AG09309 (cell line): Measurements from ENCODE around the gene RPL15.
A peak's percentile ranks its signal among the peaks of the same experiment; 100 is the strongest.

ENCODE experiments used
- DNase-seq: peaks from one replicate; pipeline ENCODE4 v3.0.0-alpha.2; 2010; ENCODE audit warnings: low read depth
- H3K4me3 ChIP-seq: 2 replicates; pipeline ENCODE4 v1.5.1; 2011; ENCODE audit warnings: mild to moderate bottlenecking, low read depth, low read length, moderate library complexity; ENCODE audit not compliant: control insufficient read depth
- TF ChIP-seq, protein P1 (sequence below): IDR thresholded peaks from 2 replicates; pipeline ENCODE4 v1.5.1; 2011; ENCODE audit warnings: mild to moderate bottlenecking, low read depth, low read length, inconsistent platforms; ENCODE audit not compliant: insufficient read depth, control insufficient read depth; ENCODE audit errors: missing control alignments

The RPL15 gene

DNA sequence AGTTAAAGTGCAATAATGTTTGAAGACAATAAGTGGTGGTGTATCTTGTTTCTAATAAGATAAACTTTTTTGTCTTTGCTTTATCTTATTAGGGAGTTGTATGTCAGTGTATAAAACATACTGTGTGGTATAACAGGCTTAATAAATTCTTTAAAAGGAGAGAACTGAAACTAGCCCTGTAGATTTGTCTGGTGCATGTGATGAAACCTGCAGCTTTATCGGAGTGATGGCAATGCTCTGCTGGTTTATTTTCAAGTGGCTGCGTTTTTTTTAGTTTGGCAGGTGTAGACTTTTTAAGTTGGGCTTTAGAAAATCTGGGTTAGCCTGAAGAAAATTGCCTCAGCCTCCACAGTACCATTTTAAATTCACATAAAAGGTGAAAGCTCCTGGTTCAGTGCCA is 2.7 kb downstream of the RPL15 start:
- TF ChIP-seq, protein P1, sequence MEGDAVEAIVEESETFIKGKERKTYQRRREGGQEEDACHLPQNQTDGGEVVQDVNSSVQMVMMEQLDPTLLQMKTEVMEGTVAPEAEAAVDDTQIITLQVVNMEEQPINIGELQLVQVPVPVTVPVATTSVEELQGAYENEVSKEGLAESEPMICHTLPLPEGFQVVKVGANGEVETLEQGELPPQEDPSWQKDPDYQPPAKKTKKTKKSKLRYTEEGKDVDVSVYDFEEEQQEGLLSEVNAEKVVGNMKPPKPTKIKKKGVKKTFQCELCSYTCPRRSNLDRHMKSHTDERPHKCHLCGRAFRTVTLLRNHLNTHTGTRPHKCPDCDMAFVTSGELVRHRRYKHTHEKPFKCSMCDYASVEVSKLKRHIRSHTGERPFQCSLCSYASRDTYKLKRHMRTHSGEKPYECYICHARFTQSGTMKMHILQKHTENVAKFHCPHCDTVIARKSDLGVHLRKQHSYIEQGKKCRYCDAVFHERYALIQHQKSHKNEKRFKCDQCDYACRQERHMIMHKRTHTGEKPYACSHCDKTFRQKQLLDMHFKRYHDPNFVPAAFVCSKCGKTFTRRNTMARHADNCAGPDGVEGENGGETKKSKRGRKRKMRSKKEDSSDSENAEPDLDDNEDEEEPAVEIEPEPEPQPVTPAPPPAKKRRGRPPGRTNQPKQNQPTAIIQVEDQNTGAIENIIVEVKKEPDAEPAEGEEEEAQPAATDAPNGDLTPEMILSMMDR = no peak
- H3K4me3 ChIP-seq = no peak overlapping the region
- DNase-seq = no peak

DNA sequence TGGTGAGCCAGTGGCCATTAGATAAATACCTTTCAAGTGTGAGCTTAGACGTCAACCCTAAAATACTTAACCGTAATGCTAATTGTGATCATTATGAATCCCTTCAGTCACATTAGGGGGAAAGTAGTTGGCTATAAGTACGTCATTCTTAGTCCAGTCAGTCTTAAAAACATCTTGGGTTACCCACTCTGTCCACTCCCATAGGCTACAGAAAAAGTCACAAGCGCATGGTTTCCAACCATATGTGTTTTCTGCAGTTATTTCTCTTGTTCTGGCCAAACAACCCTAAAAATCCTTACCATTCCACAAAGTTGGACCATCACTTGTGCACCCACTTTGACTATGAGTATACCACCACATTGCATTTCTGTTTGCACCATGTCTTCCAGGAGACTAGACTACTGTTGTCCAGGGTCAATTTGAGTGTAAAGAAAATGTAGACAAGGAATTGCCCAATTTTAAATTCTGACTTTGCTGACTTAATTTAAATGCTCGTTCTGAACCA is 3.3 kb downstream of the RPL15 start:
- H3K4me3 ChIP-seq = no peak overlapping the region
- DNase-seq = no peak
- TF ChIP-seq, protein P1 = no peak

DNA sequence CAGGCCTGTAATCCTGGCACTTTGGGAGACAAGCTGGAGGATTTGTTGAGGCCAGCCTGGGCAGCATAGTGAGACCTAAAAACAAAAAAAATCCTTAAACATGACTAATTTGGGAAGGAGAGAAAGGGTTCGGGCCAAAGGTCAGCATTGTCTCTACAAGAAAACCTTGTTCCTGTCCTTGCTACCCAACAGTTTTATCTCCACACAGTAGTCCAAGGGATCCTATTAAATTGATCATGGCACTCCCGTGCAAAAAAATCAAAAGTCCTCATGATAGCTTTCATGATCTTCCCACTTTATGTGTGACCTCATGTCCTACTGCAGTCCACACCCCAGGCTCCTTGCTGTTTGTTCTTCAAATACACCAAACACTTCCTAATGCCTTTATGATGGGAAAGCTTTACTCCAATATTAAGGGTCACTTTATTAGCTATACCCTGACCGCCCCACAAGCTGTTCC is 4.2 kb downstream of the RPL15 start:
- H3K4me3 ChIP-seq = no peak overlapping the region
- DNase-seq = no peak
- TF ChIP-seq, protein P1 = no peak

GRCh38 chr3:23923786-23924185 is 6.9 kb downstream of the RPL15 start:
- H3K4me3 ChIP-seq = no peak overlapping the region
- no peak for DNase-seq
- TF ChIP-seq, protein P1 = no peak

- no peak for DNase-seq
- TF ChIP-seq, protein P1 = no peak
- no peak overlapping the region for H3K4me3 ChIP-seq
Measured at GRCh38 chr3:23926246-23926645, 9.3 kb downstream of the RPL15 start.

- TF ChIP-seq, protein P1 = peak; percentile 27
- DNase-seq = no peak
- H3K4me3 ChIP-seq = no peak overlapping the region
Measured at GRCh38 chr3:23926736-23927135, 9.8 kb downstream of the RPL15 start.

GRCh38 chr3:23928524-23928923 is 11.6 kb downstream of the RPL15 start:
- DNase-seq = no peak
- no peak overlapping the region for H3K4me3 ChIP-seq
- TF ChIP-seq, protein P1 = no peak
